Mesothelial cell of epicardium (in vitro differentiated cells): Measurements from ENCODE around the gene TDRD12. TPM values are rescaled to one million over a fixed set of nuclear protein-coding genes. Genes with fewer than 3 reads are reported as not detected.
"Not testable (repeated sequence)": the region's sequence is repeated elsewhere in the genome, so short reads cannot be mapped to it uniquely, and the experiment has no call there.

Experiments used
- DNase-seq, 2 experiments: peaks; one replicate each; pipeline ENCODE4 v3.0.0; 2021; ENCODE audit warnings: low spot score in 2 of 2; ENCODE audit not compliant: unreplicated experiment in 2 of 2
- H3K27ac Mint-ChIP-seq: 2 replicates; pipeline ENCODE4 v1.8.0; 2021; ENCODE audit warnings: mixed read lengths
- H3K27me3 Mint-ChIP-seq: 2 replicates; pipeline ENCODE4 v1.8.0; 2021; ENCODE audit warnings: low read depth, mixed read lengths
- H3K36me3 Mint-ChIP-seq: 2 replicates; pipeline ENCODE4 v1.8.0; 2021; ENCODE audit warnings: mixed read lengths
- H3K4me1 Mint-ChIP-seq: 2 replicates; pipeline ENCODE4 v1.8.0; 2021; ENCODE audit warnings: mixed read lengths
- H3K4me3 Mint-ChIP-seq: 2 replicates; pipeline ENCODE4 v1.8.0; 2021; ENCODE audit warnings: mild to moderate bottlenecking, moderate library complexity, mixed read lengths
- H3K9me3 Mint-ChIP-seq: 2 replicates; pipeline ENCODE4 v1.8.0; 2021; ENCODE audit warnings: mixed read lengths
- total RNA-seq: library from RNA; stranded (reverse); gene quantifications from 3 replicates; pipeline ENCODE4 v1.2.1, GENCODE V29; 2021
- TF ChIP-seq, protein P1 (sequence below): fragments of 200-600 bp; sonication (generic); IDR thresholded peaks from one replicate; pipeline ENCODE4 v1.5.0; 2021; ENCODE audit warnings: antibody characterized with exemption; ENCODE audit not compliant: unreplicated experiment

The TDRD12 gene
- total RNA-seq, 1 donor from 2014 or later: 0.63 TPM

DNA sequence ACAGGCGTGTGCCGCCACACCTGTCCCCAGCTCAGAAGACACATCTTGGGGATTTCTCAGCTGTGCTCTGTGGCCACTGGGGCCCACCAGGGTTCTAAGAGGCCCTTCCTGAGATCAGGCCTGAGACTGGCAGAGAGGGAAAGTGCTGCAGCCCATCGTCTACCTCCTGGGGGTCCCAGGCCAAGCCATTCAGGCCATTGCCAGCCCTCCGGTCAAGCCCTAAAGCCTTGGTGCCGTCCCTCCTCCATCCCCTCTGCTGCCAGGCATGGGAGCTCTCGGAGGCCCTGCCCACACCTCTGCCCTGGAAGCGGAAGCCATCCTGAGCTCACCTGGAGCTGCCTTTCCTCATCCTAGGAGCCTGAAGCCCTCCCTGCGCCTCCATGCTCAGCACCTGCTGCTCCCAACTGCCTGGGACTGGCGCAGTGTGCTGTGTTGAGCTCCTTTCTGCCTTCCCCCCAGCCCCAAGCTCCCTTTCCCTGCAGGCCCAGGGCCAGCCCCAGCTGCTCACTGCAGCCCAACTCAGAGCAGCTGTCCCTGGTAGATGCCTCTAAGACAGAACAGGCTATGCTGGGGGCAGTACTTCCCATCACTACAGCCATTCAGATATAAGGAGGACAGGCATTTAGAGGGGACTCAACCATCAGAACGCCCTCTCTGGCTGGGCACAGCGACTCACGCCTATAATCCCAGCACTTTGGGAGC lies 147.1 kb downstream of the TDRD12 start:
- Mint-ChIP-seq H3K4me1 (no peaks in the 10 kb centered on the region), H3K36me3 (no peaks in the 10 kb centered on the region), H3K27ac (no peak overlapping the region), H3K9me3 (no peaks in the 10 kb centered on the region), H3K4me3 (no peak overlapping the region), H3K27me3 (no peaks in the 10 kb centered on the region)
- DNase-seq: no peak
- TF ChIP-seq, protein P1, sequence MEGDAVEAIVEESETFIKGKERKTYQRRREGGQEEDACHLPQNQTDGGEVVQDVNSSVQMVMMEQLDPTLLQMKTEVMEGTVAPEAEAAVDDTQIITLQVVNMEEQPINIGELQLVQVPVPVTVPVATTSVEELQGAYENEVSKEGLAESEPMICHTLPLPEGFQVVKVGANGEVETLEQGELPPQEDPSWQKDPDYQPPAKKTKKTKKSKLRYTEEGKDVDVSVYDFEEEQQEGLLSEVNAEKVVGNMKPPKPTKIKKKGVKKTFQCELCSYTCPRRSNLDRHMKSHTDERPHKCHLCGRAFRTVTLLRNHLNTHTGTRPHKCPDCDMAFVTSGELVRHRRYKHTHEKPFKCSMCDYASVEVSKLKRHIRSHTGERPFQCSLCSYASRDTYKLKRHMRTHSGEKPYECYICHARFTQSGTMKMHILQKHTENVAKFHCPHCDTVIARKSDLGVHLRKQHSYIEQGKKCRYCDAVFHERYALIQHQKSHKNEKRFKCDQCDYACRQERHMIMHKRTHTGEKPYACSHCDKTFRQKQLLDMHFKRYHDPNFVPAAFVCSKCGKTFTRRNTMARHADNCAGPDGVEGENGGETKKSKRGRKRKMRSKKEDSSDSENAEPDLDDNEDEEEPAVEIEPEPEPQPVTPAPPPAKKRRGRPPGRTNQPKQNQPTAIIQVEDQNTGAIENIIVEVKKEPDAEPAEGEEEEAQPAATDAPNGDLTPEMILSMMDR: no peak

DNA sequence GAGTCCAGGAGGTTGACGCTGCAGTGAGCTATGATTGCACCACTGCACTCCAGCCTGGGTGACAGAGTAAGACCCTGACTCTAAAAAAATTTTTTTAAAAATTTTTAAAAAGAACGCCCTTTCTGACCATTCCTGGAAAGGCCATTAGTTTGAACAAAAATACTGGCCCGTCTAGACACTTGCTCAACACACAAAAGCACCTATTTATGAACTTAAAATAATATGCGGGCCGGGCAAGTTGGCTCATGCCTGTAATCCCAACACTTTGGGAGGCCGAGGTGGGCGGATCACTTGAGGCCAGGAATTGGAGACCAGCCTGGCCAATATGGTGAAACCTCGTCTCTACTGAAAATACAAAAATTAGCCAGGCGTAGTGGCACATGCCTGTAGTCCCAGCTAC lies 147.9 kb downstream of the TDRD12 start:
- not testable (repeated sequence) for H3K4me1 Mint-ChIP-seq, DNase-seq, H3K27ac Mint-ChIP-seq, H3K4me3 Mint-ChIP-seq, H3K9me3 Mint-ChIP-seq, H3K27me3 Mint-ChIP-seq, H3K36me3 Mint-ChIP-seq

DNA sequence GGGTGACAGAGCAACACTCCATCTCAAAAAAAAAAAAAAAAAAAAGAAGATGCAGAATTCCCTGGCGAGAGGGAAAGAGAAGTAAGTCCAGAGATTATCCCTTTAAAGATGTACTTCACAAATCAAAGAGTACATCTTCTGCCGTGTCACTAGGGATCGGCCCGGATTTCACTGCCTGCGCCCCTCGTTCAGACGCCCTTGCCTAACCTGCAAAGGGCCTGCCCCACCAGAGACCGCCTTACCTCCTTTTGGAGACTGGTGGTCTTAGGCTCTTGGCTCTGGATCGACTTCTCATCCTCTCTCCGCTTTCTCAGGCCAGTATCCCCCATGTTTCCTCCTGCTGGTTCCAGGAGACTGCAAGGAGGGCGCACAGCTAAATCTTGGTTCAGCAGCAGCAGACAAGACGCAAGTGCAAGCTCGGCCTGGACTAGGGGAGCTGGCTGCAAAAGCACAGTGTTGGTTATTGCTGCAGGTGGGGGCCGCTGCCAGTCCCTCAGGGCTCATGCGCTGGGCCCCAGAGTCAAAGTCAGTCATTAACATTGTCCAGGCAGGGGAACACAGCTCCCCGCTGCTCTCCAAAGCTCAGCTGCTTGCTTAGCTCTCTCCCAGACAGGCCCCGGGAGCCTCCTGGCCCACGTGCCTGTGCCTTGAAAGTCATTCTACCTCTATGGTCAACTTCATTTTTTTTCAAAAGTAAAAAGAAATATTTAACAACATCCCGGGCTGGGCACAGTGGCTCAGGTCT lies 148.8 kb downstream of the TDRD12 start:
- H3K27ac Mint-ChIP-seq: no peak overlapping the region
- H3K9me3 Mint-ChIP-seq: no peaks in the 10 kb centered on the region
- no peaks in the 10 kb centered on the region for H3K4me1 Mint-ChIP-seq
- DNase-seq: no peak
- no peak overlapping the region for H3K4me3 Mint-ChIP-seq
- TF ChIP-seq, protein P1: no peak
- no peaks in the 10 kb centered on the region for H3K27me3 Mint-ChIP-seq
- H3K36me3 Mint-ChIP-seq: no peaks in the 10 kb centered on the region

DNA sequence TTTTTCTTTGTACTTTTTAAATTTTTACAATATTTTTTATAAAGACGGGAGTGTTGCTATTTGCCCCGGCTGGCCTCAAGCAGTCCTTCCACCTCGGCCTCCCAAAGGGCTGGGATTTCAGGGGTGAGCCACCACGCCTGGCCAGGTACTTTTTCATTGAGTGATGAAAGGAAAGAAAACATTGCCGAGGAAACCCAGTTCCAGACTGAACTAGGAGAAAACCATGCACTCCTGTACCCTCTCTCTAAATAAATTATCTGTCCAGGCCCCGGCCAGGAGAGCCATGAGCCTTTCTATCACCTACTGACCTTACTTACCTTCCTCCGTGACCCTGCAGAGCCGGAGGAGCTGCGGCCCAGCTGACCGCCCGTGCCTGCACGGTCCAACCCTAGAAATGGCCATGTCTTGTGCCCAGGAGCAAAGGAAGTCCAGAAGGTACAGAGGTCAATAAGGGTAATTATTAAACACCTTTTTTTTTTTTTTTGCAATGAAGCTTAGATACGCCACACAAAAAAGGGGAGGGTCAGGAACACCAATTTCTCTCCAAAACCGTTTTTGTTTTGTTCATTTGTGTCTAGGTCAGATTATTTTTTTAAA lies 149.9 kb downstream of the TDRD12 start, which contains the start of gene SLC7A9:
SLC7A9 (minus strand) TSS at position 399 of the 597 bp plus-strand sequence. CDS start 1,233 bp downstream, outside the sequence.
- TF ChIP-seq, protein P1: no peak

DNA sequence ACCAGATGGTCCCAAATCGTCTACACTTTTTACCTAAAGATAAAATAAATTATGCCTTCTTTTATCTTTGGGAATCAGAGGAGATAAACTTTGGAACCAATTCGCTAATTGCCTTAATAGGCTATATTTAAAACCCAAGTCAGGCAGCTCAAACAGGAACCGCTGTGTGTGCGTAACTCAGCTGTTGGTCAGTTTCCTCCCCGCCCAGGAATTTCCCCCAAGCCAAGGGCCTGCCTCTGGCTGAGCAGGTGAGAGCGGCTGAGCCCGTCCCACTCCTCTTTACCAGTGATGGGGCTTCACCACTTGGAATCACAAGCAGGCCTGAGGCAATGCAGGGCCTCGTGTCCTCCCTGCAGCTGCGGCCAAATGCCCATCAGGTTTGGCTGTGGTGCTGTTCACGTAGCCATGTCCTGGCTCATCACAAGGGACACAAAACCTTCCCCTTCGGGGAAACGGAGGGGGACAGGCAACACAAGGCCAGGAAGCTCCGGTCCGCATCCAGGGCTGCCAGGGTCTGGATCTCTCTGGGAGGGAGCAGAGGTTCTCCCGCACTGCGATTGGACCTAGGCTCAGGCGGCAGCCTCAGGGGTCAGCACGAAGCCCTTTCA lies 150.5 kb downstream of the TDRD12 start:
- no peak overlapping the region for H3K4me3 Mint-ChIP-seq
- no peak overlapping the region for H3K27ac Mint-ChIP-seq
- no peaks in the 10 kb centered on the region for H3K9me3 Mint-ChIP-seq

More for the DNA sequence above, 149.9 kb downstream of the TDRD12 start, which contains the start of gene SLC7A9:
- Mint-ChIP-seq H3K36me3 (no peaks in the 10 kb centered on the region), H3K4me1 (no peaks in the 10 kb centered on the region), H3K4me3 (no peak within 1 kb of the TSS), H3K27me3 (no peaks in the 10 kb centered on the region), H3K27ac (no peak within 1 kb of the TSS), H3K9me3 (no peaks in the 10 kb centered on the region)
- DNase-seq: no peak

More for the DNA sequence above, 150.5 kb downstream of the TDRD12 start:
- TF ChIP-seq, protein P1: no peak
- no peak for DNase-seq
- H3K27me3 Mint-ChIP-seq: no peaks in the 10 kb centered on the region
- no peaks in the 10 kb centered on the region for H3K4me1 Mint-ChIP-seq
- H3K36me3 Mint-ChIP-seq: no peaks in the 10 kb centered on the region
